Measurements from ENCODE around the gene CKMT2. TPM values are rescaled to one million over a fixed set of nuclear protein-coding genes. Genes with fewer than 3 reads are reported as not detected.

The CKMT2 gene
- total and polyA plus RNA-seq, 2 experiments from 2014 or later: 2.9 to 8.2 TPM

DNA sequence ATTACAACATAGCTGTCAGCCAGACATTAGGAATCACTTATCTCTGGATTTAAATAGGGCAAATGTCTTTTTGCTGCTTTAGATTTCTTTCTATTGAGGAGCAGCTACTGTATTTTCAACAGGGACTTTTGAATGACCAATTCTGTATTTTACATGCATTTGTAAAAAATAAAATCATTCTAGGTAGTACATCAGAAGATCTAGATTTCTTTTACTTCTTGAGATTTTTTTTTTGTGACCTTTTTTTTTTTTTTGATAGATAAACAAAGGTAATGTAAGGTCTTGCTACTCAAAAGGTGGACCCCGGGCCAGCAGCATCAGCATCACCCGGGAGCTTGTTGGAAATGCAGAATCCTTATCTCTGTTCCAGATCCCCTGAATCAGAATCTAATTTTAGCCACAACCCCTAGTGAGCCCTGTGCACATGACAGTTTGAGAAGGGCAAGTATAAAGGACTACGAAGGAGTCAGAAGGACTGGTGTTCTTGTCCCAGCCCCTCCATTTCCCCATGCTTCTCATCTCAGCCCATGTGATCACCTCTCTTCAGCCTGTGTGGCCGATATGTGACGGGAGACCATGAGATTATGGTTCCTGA, 37.7 kb upstream of the CKMT2 start:
- Mint-ChIP-seq H3K36me3 (ENCODE audit: low read depth) (no peaks in the 10 kb centered on the region), H3K4me1 (peaks cover 27% of the 10 kb centered on the region), H3K27me3 (ENCODE audit: insufficient read depth, low read depth, poor library complexity) (peaks cover 5% of the 10 kb centered on the region), H3K27ac (no peak overlapping the region), H3K9me3 (no peaks in the 10 kb centered on the region; the same call in 2 of the 3 replicates), H3K4me3 (no peak overlapping the region)
- Histone ChIP-seq H3K36me3 (ENCODE audit: insufficient read depth) (no peaks in the 10 kb centered on the region), H3K27ac (ENCODE audit: low read depth) (no peak overlapping the region), H3K4me2 (no peak overlapping the region), H2AFZ (no peak overlapping the region), H4K20me1 (replicated peaks; ENCODE audit: insufficient read depth) (no peaks in the 10 kb centered on the region), H3K27me3 (ENCODE audit: insufficient read depth) (no peaks in the 10 kb centered on the region), H3K4me1 (ENCODE audit: insufficient read depth) (peaks cover 7% of the 10 kb centered on the region), H3K9me2 (ENCODE audit: insufficient read depth) (no peaks in the 10 kb centered on the region), H3K4me3 (no peak overlapping the region), H3F3A (replicated peaks; ENCODE audit: low read depth) (no peaks in the 10 kb centered on the region), H3K79me2 (replicated peaks; ENCODE audit: insufficient read depth) (no peaks in the 10 kb centered on the region)
- ATAC-seq (no peak), DNase-seq (ENCODE audit: low spot score) (no peak)
- TF ChIP-seq, protein P1, sequence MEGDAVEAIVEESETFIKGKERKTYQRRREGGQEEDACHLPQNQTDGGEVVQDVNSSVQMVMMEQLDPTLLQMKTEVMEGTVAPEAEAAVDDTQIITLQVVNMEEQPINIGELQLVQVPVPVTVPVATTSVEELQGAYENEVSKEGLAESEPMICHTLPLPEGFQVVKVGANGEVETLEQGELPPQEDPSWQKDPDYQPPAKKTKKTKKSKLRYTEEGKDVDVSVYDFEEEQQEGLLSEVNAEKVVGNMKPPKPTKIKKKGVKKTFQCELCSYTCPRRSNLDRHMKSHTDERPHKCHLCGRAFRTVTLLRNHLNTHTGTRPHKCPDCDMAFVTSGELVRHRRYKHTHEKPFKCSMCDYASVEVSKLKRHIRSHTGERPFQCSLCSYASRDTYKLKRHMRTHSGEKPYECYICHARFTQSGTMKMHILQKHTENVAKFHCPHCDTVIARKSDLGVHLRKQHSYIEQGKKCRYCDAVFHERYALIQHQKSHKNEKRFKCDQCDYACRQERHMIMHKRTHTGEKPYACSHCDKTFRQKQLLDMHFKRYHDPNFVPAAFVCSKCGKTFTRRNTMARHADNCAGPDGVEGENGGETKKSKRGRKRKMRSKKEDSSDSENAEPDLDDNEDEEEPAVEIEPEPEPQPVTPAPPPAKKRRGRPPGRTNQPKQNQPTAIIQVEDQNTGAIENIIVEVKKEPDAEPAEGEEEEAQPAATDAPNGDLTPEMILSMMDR (conservative IDR thresholded peaks at IDR 0.05; ENCODE audit: low read depth in 2 of 2): no peak
- no peak for TF ChIP-seq CREB1 (CRISPR knock-in tag; IDR thresholded peaks at IDR 0.05; ENCODE audit: low read depth)
- TF ChIP-seq, protein P2, sequence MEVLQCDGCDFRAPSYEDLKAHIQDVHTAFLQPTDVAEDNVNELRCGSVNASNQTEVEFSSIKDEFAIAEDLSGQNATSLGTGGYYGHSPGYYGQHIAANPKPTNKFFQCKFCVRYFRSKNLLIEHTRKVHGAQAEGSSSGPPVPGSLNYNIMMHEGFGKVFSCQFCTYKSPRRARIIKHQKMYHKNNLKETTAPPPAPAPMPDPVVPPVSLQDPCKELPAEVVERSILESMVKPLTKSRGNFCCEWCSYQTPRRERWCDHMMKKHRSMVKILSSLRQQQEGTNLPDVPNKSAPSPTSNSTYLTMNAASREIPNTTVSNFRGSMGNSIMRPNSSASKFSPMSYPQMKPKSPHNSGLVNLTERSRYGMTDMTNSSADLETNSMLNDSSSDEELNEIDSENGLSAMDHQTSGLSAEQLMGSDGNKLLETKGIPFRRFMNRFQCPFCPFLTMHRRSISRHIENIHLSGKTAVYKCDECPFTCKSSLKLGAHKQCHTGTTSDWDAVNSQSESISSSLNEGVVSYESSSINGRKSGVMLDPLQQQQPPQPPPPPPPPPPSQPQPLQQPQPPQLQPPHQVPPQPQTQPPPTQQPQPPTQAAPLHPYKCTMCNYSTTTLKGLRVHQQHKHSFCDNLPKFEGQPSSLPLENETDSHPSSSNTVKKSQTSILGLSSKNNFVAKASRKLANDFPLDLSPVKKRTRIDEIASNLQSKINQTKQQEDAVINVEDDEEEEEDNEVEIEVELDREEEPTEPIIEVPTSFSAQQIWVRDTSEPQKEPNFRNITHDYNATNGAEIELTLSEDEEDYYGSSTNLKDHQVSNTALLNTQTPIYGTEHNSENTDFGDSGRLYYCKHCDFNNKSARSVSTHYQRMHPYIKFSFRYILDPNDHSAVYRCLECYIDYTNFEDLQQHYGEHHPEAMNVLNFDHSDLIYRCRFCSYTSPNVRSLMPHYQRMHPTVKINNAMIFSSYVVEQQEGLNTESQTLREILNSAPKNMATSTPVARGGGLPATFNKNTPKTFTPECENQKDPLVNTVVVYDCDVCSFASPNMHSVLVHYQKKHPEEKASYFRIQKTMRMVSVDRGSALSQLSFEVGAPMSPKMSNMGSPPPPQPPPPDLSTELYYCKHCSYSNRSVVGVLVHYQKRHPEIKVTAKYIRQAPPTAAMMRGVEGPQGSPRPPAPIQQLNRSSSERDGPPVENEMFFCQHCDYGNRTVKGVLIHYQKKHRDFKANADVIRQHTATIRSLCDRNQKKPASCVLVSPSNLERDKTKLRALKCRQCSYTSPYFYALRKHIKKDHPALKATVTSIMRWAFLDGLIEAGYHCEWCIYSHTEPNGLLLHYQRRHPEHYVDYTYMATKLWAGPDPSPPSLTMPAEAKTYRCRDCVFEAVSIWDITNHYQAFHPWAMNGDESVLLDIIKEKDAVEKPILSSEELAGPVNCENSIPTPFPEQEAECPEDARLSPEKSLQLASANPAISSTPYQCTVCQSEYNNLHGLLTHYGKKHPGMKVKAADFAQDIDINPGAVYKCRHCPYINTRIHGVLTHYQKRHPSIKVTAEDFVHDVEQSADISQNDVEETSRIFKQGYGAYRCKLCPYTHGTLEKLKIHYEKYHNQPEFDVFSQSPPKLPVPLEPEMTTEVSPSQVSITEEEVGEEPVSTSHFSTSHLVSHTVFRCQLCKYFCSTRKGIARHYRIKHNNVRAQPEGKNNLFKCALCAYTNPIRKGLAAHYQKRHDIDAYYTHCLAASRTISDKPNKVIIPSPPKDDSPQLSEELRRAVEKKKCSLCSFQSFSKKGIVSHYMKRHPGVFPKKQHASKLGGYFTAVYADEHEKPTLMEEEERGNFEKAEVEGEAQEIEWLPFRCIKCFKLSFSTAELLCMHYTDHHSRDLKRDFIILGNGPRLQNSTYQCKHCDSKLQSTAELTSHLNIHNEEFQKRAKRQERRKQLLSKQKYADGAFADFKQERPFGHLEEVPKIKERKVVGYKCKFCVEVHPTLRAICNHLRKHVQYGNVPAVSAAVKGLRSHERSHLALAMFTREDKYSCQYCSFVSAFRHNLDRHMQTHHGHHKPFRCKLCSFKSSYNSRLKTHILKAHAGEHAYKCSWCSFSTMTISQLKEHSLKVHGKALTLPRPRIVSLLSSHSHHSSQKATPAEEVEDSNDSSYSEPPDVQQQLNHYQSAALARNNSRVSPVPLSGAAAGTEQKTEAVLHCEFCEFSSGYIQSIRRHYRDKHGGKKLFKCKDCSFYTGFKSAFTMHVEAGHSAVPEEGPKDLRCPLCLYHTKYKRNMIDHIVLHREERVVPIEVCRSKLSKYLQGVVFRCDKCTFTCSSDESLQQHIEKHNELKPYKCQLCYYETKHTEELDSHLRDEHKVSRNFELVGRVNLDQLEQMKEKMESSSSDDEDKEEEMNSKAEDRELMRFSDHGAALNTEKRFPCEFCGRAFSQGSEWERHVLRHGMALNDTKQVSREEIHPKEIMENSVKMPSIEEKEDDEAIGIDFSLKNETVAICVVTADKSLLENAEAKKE (CRISPR knock-in tag; IDR thresholded peaks at IDR 0.05): no peak
- TF ChIP-seq ZNF114 (CRISPR knock-in tag; IDR thresholded peaks at IDR 0.05): no peak
- TF ChIP-seq JUNB (IDR thresholded peaks at IDR 0.05; ENCODE audit: unreplicated experiment): no peak

All from GM23338 (cell line).